HUES48 (cell line): ENCODE data around the gene AQP7.
"Not testable (repeated sequence)": the region's sequence is repeated elsewhere in the genome, so short reads cannot be mapped to it uniquely, and the experiment has no call there.

Experiments
- H3K27ac ChIP-seq: one replicate; pipeline ENCODE4 v1.7.0; 2013; ENCODE audit warnings: low read depth, low read length, inconsistent platforms
- H3K27me3 ChIP-seq: 2 replicates; pipeline ENCODE4 v1.6.1; 2013; ENCODE audit warnings: mild to moderate bottlenecking, low read length; ENCODE audit not compliant: control insufficient read depth, insufficient read depth
- H3K36me3 ChIP-seq: 2 replicates; pipeline ENCODE4 v1.6.1; 2013; ENCODE audit warnings: low read length; ENCODE audit not compliant: control insufficient read depth, insufficient read depth
- H3K4me1 ChIP-seq: 2 replicates; pipeline ENCODE4 v1.6.1; 2013; ENCODE audit warnings: mild to moderate bottlenecking, low read length; ENCODE audit not compliant: control insufficient read depth, insufficient read depth
- H3K4me3 ChIP-seq: 2 replicates; pipeline ENCODE4 v1.5.1; 2013; ENCODE audit warnings: mild to moderate bottlenecking, low read depth, low read length
- H3K9ac ChIP-seq: 2 replicates; pipeline ENCODE4 v1.6.1; 2013; ENCODE audit warnings: mild to moderate bottlenecking, low read depth, low read length, moderate library complexity
- H3K9me3 ChIP-seq: 2 replicates; pipeline ENCODE4 v1.6.1; 2013; ENCODE audit warnings: low read length; ENCODE audit not compliant: control insufficient read depth, insufficient read depth

The AQP7 gene

GRCh38 chr9:33431420-33431819 is 29.1 kb upstream of the AQP7 start:
- Histone ChIP-seq H3K4me3 (no peak overlapping the region), H3K9me3 (no peaks in the 10 kb centered on the region), H3K27ac (no peak overlapping the region), H3K36me3 (no peaks in the 10 kb centered on the region), H3K27me3 (no peaks in the 10 kb centered on the region), H3K9ac (no peak overlapping the region), H3K4me1 (no peaks in the 10 kb centered on the region)

- Histone ChIP-seq H3K9me3 (no peaks in the 10 kb centered on the region), H3K36me3 (no peaks in the 10 kb centered on the region), H3K27ac (no peak overlapping the region), H3K9ac (no peak overlapping the region), H3K4me3 (no peak overlapping the region), H3K27me3 (no peaks in the 10 kb centered on the region), H3K4me1 (no peaks in the 10 kb centered on the region)
Measured at GRCh38 chr9:33430942-33431341, 28.6 kb upstream of the AQP7 start.

GRCh38 chr9:33429256-33429985 is 27.1 kb upstream of the AQP7 start:
- Histone ChIP-seq H3K9me3 (no peaks in the 10 kb centered on the region), H3K27me3 (no peaks in the 10 kb centered on the region), H3K4me1 (no peaks in the 10 kb centered on the region), H3K4me3 (no peak overlapping the region), H3K9ac (no peak overlapping the region), H3K27ac (no peak overlapping the region), H3K36me3 (no peaks in the 10 kb centered on the region)

GRCh38 chr9:33426843-33427293 is 24.5 kb upstream of the AQP7 start:
- no peak overlapping the region for H3K9ac ChIP-seq
- no peaks in the 10 kb centered on the region for H3K36me3 ChIP-seq
- no peak overlapping the region for H3K27ac ChIP-seq

DNA sequence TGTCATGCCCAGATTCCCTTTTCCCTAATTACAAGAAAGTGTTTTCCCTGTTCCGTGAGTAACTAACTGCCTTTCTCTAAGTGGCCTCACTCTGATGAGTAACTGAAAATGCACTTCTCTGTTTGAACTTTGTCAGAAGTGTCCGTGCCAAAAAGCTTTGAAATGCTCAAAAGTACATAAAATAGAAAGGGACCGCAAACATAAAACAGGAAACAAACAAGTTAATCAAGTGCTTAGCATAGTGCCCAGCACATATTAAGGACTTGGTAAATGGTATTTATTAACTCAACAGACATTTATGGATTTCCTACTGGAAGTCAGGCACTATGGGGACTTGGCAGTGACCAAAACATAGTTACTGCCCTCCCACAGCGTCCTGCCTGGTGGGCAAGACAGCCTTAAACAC is 22.8 kb upstream of the AQP7 start:
- no peak overlapping the region for H3K4me3 ChIP-seq
- H3K27ac ChIP-seq, result no peak overlapping the region
- H3K27me3 ChIP-seq, result no peaks in the 10 kb centered on the region
- H3K9me3 ChIP-seq, result no peaks in the 10 kb centered on the region
- H3K9ac ChIP-seq, result no peak overlapping the region
- no peaks in the 10 kb centered on the region for H3K36me3 ChIP-seq
- H3K4me1 ChIP-seq, result no peaks in the 10 kb centered on the region

More at GRCh38 chr9:33426843-33427293, 24.5 kb upstream of the AQP7 start:
- no peaks in the 10 kb centered on the region for H3K27me3 ChIP-seq
- no peaks in the 10 kb centered on the region for H3K4me1 ChIP-seq
- H3K4me3 ChIP-seq, result no peak overlapping the region
- H3K9me3 ChIP-seq, result no peaks in the 10 kb centered on the region

DNA sequence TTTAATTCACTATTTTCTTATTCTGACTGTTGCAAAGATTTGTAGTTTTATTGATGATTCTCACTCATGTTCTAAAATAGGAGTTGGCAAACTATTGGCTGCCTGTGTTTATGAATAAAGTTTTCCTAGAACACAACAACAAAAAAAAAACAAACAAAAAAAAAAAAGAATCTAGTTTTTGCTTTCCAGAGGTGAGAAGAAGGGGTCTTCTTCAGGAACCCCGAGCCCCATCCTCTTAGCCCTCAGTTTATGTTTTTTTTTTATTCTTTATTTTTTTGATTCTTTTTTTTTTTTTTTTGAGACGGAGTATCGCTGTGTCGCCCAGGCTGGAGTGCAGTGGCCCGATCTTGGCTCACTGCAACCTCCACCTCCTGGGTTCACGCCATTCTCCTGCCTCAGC is 22.1 kb upstream of the AQP7 start:
- not testable (repeated sequence) for H3K4me3 ChIP-seq, H3K36me3 ChIP-seq, H3K9me3 ChIP-seq, H3K27ac ChIP-seq, H3K27me3 ChIP-seq, H3K4me1 ChIP-seq, H3K9ac ChIP-seq

- H3K4me3 ChIP-seq, H3K27ac ChIP-seq, H3K27me3 ChIP-seq, H3K9me3 ChIP-seq, H3K9ac ChIP-seq, H3K4me1 ChIP-seq, H3K36me3 ChIP-seq: not testable (repeated sequence)
Measured at GRCh38 chr9:33424043-33424442, 21.7 kb upstream of the AQP7 start.

- Histone ChIP-seq H3K27me3 (no peaks in the 10 kb centered on the region), H3K36me3 (no peaks in the 10 kb centered on the region), H3K4me1 (no peaks in the 10 kb centered on the region), H3K4me3 (no peak overlapping the region), H3K27ac (no peak overlapping the region), H3K9ac (no peak overlapping the region), H3K9me3 (no peaks in the 10 kb centered on the region)
Measured at GRCh38 chr9:33419708-33420303, 17.4 kb upstream of the AQP7 start.

GRCh38 chr9:33418090-33418489 is 15.7 kb upstream of the AQP7 start:
- Histone ChIP-seq H3K27me3 (no peaks in the 10 kb centered on the region), H3K4me1 (no peaks in the 10 kb centered on the region), H3K27ac (no peak overlapping the region), H3K4me3 (no peak overlapping the region), H3K36me3 (no peaks in the 10 kb centered on the region), H3K9me3 (no peaks in the 10 kb centered on the region), H3K9ac (no peak overlapping the region)

DNA sequence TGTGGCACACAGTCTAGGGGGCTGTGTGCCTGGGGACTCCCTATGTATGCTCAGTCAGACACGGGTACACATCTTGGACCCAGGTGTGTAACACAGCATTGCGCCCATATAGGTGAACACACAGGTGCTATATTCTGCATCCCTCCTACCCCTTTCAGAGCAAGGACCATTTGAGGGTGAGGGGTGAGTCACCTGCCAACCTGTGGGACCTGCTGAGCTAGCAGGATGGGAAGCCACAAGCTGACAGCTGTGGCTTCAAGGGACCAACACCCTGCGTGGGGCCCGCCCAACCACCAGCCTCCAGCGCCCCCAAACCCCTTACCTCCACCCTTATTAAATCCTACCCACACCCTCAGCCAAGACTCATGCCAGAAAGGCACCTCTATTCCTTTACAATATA is 14.6 kb upstream of the AQP7 start:
- H3K36me3 ChIP-seq, result no peaks in the 10 kb centered on the region
- H3K4me3 ChIP-seq, result no peak overlapping the region
- no peaks in the 10 kb centered on the region for H3K9me3 ChIP-seq
- no peaks in the 10 kb centered on the region for H3K27me3 ChIP-seq
- no peak overlapping the region for H3K27ac ChIP-seq
- H3K4me1 ChIP-seq, result no peaks in the 10 kb centered on the region
- H3K9ac ChIP-seq, result no peak overlapping the region

- Histone ChIP-seq H3K27ac (peak overlapping the region; percentile 13), H3K4me3 (no peak overlapping the region), H3K27me3 (no peaks in the 10 kb centered on the region), H3K9me3 (no peaks in the 10 kb centered on the region), H3K4me1 (no peaks in the 10 kb centered on the region), H3K36me3 (no peaks in the 10 kb centered on the region), H3K9ac (no peak overlapping the region)
Measured at GRCh38 chr9:33415501-33416038, 13.2 kb upstream of the AQP7 start.
